Adrenal gland (tissue), 12 donors: Measurements from ENCODE around the gene DYNLL1. TPM values are rescaled to one million over a fixed set of nuclear protein-coding genes. Genes with fewer than 3 reads are reported as not detected.
A peak's percentile ranks its signal among the peaks of the same experiment; 100 is the strongest.

Experiments
- DNase-seq, 7 donors: peaks; one replicate each; pipeline ENCODE4 v3.0.0-alpha.2; 2019 to 2020
- H3K27ac ChIP-seq, 5 donors: fragments of 200-600 bp; sonication (generic) in 4 of 5; 1 replicate in 3 of 5; 2 replicates in 2 of 5; pipeline versions ENCODE4 v1.5.1 to v1.8.0; 2016 to 2020; ENCODE audit warnings: mild to moderate bottlenecking in 1 of 5
- H3K27me3 ChIP-seq: fragments of 200-600 bp; 2 replicates; pipeline ENCODE4 v1.8.0; 2021
- H3K36me3 ChIP-seq, 2 donors: fragments of 200-600 bp; replicated peaks in 1 of 2; 1 replicate in 1 of 2; 2 replicates in 1 of 2; pipeline versions ENCODE4 v1.5.1 to v1.8.0; 2018 to 2022
- H3K4me1 ChIP-seq, 2 donors: fragments of 200-600 bp; replicated peaks in 1 of 2; 1 replicate in 1 of 2; 2 replicates in 1 of 2; pipeline versions ENCODE4 v1.5.1 to v1.8.0; 2018 to 2021
- H3K4me3 ChIP-seq, 4 donors: fragments of 200-600 bp; sonication (generic) in 3 of 4; one replicate each; pipeline ENCODE4 v1.5.1; 2016 to 2018
- H3K9me3 ChIP-seq, 3 donors: fragments of 200-600 bp; sonication (generic) in 1 of 3; replicated peaks in 1 of 3; 1 replicate in 2 of 3; 2 replicates in 1 of 3; pipeline versions ENCODE4 v1.5.1 to v1.8.0; 2016 to 2021
- POLR2A ChIP-seq, 2 donors: fragments of 450-650 bp; IDR thresholded peaks; one replicate each; pipeline ENCODE4 v1.6.1; 2017; ENCODE audit warnings: antibody characterized with exemption in 2 of 2, mild to moderate bottlenecking in 2 of 2, moderate library complexity in 1 of 2
- WGBS, 4 donors: extraction: QIAGEN DNeasy Blood & Tissue Kit in 2 of 4; methylation state at CpG; one replicate each; pipeline versions ENCODE4 v1.1.5 to v1.1.7; 2013 to 2017; 5-methylcytosine and 5-hydroxymethylcytosine counted together
- intact Hi-C, 2 donors: fragments of 100-400 bp; cut with DNase I; formaldehyde crosslinking; loops; one replicate each; pipeline versions ENCODE4 v1.14.1 to v1.15.0; 2022 to 2023
- polyA plus RNA-seq, 3 donors: library from polyadenylated mRNA; stranded (reverse); fragments of 200-250 nt in 2 of 3; fragments of 350-450 nt in 1 of 3; fragmentation: Illumina TruSeq in 1 of 3; extraction: RNeasy Lipid Tissue Mini Kit (QIAGEN cat#74804) in 1 of 3; gene quantifications; one replicate each; pipeline ENCODE4 v1.2.3, GENCODE V29; 2013 to 2014
- total RNA-seq, 9 donors: library from RNA; depleted of rRNA in 4 of 9; stranded (reverse); fragments of >200 nt in 4 of 9; fragments of 120-200 nt in 1 of 9; fragmentation: NEBNext Ultra II Directional in 1 of 9; extraction: Animal tissue kit (Norgen Biotek cat#: 25700) in 1 of 9; gene quantifications; one replicate each; pipeline versions ENCODE4 v1.1.0 to v1.2.4, GENCODE V29; 2013 to 2023
- TF ChIP-seq, protein P1 (sequence below), 6 experiments: fragments of 450-650 bp in 4 of 6; fragments of 200-600 bp in 2 of 6; sonication (generic) in 1 of 6; IDR thresholded peaks; 1 replicate in 5 of 6; 2 replicates in 1 of 6; pipeline versions ENCODE4 v1.5.1 to v1.8.0; 2016 to 2021; ENCODE audit warnings: antibody characterized with exemption in 6 of 6, mild to moderate bottlenecking in 2 of 6, moderate library complexity in 1 of 6
- donor health status: healthy with polysubstance abuse.
- donor health status: Bipolar disorder and iron deficiency.
- donor health status: DM: yes; HTN: yes; CAD: no.
- donor health status: DM: no; HTN: no; CAD: no.
- donor health status: DM: no; HTN: no; CAD: no.
- donor health status: DM: yes; HTN: yes; CAD: no.

Gene DYNLL1
- total and polyA plus RNA-seq, 12 donors: 168 to 463 (median 307) TPM

DNA sequence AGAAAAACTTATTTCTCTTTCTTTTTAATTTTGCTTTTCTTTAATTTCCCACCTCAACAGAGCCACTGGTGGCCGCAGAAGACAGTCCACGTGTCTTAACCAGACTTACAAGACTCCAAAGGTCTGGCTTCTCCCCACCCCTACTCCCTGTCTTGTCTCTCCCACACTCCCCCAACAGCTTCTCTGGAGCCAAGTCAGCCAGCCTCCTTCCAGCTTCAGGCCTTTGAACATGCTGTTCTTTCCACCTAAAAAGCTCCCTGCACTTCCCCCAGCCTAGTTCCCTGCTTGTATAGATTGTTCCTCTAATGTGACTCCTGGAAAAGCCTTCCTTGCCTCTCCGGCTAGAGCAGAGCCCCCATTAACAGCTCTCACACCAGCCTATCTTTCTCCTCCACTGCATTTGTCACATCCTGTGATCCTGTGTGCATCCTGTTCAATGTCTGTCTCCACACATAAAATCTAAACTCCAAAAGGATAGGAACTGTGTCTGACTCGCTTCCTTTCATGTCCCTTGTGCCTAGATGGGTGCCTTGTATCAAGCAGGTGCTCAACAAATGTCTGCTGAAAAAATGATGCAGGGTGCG lies 7.8 kb upstream of the DYNLL1 start:
- TF ChIP-seq POLR2A (IDR thresholded peaks at IDR 0.05): no peak
- TF ChIP-seq, protein P1, sequence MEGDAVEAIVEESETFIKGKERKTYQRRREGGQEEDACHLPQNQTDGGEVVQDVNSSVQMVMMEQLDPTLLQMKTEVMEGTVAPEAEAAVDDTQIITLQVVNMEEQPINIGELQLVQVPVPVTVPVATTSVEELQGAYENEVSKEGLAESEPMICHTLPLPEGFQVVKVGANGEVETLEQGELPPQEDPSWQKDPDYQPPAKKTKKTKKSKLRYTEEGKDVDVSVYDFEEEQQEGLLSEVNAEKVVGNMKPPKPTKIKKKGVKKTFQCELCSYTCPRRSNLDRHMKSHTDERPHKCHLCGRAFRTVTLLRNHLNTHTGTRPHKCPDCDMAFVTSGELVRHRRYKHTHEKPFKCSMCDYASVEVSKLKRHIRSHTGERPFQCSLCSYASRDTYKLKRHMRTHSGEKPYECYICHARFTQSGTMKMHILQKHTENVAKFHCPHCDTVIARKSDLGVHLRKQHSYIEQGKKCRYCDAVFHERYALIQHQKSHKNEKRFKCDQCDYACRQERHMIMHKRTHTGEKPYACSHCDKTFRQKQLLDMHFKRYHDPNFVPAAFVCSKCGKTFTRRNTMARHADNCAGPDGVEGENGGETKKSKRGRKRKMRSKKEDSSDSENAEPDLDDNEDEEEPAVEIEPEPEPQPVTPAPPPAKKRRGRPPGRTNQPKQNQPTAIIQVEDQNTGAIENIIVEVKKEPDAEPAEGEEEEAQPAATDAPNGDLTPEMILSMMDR (IDR thresholded peaks at IDR 0.05): no peak
- H3K36me3 ChIP-seq: no peaks in the 10 kb centered on the region
- no peaks in the 10 kb centered on the region for H3K27me3 ChIP-seq
- H3K4me1 ChIP-seq: peaks cover 10 to 11% of the 10 kb centered on the region in 2 donors
- WGBS, 4 donors: 61 to 70% (median 63%) methylated on average over 5 of the region's 5 CpGs
- no peaks in the 10 kb centered on the region for H3K9me3 ChIP-seq
- peak overlapping the region; percentile 24 to 81 (median 55) for H3K27ac ChIP-seq
- intact Hi-C loops: no loop called here
- no peak overlapping the region for H3K4me3 ChIP-seq
- DNase-seq: peak in 1 of 7 donors; percentile 21

DNA sequence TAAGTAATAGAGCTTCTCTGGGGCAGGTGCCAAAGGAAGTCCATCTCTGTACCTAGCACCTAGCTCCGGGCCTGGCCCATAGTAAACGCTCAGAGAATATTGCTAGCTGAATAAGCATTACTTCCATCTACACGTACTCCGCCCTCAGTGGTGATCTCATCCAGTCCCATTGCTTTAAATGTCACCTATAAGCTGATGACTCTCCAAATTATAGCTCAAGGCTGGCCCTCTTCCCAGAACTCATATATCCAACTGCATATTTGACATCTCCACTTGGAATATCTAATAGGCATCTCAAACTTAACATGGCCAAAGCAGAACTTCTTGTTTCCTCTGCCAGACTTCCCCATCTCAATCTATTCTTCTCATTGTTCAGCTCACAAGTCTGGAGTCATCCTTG lies 6.9 kb upstream of the DYNLL1 start:
- no peak overlapping the region for H3K4me3 ChIP-seq
- no peak for DNase-seq
- no peaks in the 10 kb centered on the region for H3K9me3 ChIP-seq
- H3K27me3 ChIP-seq: no peaks in the 10 kb centered on the region
- peaks cover 10 to 11% of the 10 kb centered on the region in 2 donors for H3K4me1 ChIP-seq
- no peaks in the 10 kb centered on the region for H3K36me3 ChIP-seq
- intact Hi-C loops: no loop called here
- 96 to 98% (median 97%) methylated on average over 4 of the region's 4 CpGs for WGBS, 4 donors
- no peak overlapping the region for H3K27ac ChIP-seq
- TF ChIP-seq POLR2A (IDR thresholded peaks at IDR 0.05): no peak
- TF ChIP-seq, protein P1 (IDR thresholded peaks at IDR 0.05): no peak

DNA sequence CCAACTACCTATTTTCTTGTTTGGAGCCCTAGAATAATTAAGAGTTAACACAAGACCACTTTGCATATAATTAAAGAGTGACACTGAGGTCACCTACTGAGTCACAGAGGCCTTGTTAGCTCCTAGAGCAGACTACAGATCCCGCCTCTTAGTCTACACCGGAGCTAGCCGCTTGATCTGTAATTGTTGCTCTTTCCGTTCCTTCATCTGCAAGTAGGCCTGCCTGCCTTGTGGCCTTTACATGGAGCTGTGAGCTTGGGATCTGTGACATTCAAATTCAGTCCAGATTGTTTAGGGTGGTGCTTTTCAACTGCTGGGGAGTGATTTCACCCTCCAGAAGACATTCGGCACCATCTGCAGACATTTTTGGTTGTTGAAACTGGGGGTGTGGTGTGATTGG lies 5.6 kb upstream of the DYNLL1 start:
- no peak overlapping the region for H3K4me3 ChIP-seq
- H3K9me3 ChIP-seq: no peaks in the 10 kb centered on the region
- DNase-seq: no peak
- H3K4me1 ChIP-seq: peaks cover 15 to 17% of the 10 kb centered on the region in 2 donors
- intact Hi-C loops: no loop called here
- 88 to 100% (median 93%) methylated on average over 5 of the region's 5 CpGs for WGBS, 4 donors
- no peak overlapping the region for H3K27ac ChIP-seq
- TF ChIP-seq POLR2A (IDR thresholded peaks at IDR 0.05): no peak
- TF ChIP-seq, protein P1 (IDR thresholded peaks at IDR 0.05): no peak
- no peaks in the 10 kb centered on the region for H3K27me3 ChIP-seq
- no peaks in the 10 kb centered on the region for H3K36me3 ChIP-seq

DNA sequence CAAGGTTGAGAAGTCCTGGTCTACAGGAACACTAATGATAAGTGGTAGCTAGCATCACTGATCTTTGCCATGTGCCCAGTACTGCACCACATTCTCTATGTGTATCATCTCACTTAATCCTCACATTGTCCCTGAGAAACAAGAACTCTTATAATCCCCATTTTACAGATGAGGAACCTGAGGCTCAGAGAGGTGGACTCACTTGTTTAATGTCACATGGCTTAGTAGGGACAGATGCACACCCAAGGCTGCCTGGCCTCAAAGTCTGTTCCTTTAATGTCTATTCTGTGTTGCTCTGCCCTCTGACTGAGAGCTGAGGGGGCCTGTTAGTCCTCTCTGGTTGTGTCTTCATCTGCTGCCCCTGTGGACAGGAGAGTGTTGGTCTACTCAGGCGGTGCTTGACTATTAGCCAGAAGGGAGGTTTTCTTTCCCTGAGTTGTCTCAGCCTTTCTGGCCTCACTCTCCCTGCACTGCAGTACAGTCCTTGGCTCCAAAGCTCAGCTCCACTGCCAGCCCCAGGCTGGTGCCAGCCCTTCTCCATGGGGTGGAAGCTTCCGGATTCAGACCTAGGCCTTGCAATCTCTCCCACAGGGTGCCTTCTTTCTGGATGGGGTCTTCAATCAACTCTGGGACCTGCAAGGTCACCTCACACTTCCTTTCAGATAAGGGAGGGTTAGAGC lies 4.9 kb upstream of the DYNLL1 start:
- Histone ChIP-seq H3K27me3 (no peaks in the 10 kb centered on the region), H3K4me3 (no peak overlapping the region), H3K36me3 (no peaks in the 10 kb centered on the region), H3K4me1 (peaks cover 17 to 18% of the 10 kb centered on the region in 2 donors), H3K27ac (no peak overlapping the region), H3K9me3 (no peaks in the 10 kb centered on the region)
- TF ChIP-seq, protein P1 (IDR thresholded peaks at IDR 0.05): no peak
- no peak for TF ChIP-seq POLR2A (IDR thresholded peaks at IDR 0.05)
- 83 to 90% (median 86%) methylated on average over 2 of the region's 2 CpGs for WGBS, 4 donors
- DNase-seq: no peak
- intact Hi-C loops: no loop called here
